H9 (cell line): ENCODE results near the gene CSAD. TPM values are rescaled to one million over a fixed set of nuclear protein-coding genes. Genes with fewer than 3 reads are reported as not detected.

Experiments used
- DNase-seq: peaks from one replicate; pipeline ENCODE4 v3.0.0-alpha.2; 2017
- H2AFZ ChIP-seq: one replicate; pipeline ENCODE4 v1.6.1; 2013; ENCODE audit warnings: mild to moderate bottlenecking, low read length, control low read depth, moderate library complexity
- H2AK5ac ChIP-seq: 2 replicates; pipeline ENCODE4 v1.6.1; 2013; ENCODE audit warnings: low read length, control low read depth, mixed read lengths; ENCODE audit not compliant: insufficient read length
- H2BK120ac ChIP-seq: one replicate; pipeline ENCODE4 v1.6.1; 2013; ENCODE audit warnings: low read depth, mild to moderate bottlenecking, low read length, control low read depth, inconsistent platforms; ENCODE audit not compliant: poor library complexity, severe bottlenecking
- H2BK12ac ChIP-seq: 2 replicates; pipeline ENCODE4 v1.6.1; 2013; ENCODE audit warnings: low read length, control low read depth, mixed read lengths, low read depth; ENCODE audit not compliant: insufficient read length
- H2BK15ac ChIP-seq: 2 replicates; pipeline ENCODE4 v1.6.1; 2013; ENCODE audit warnings: low read depth, low read length, control low read depth
- H2BK20ac ChIP-seq: one replicate; pipeline ENCODE4 v1.6.1; 2013; ENCODE audit warnings: low read depth, mild to moderate bottlenecking, low read length, control low read depth, inconsistent platforms; ENCODE audit not compliant: poor library complexity, severe bottlenecking
- H2BK5ac ChIP-seq: 2 replicates; pipeline ENCODE4 v1.6.1; 2013; ENCODE audit warnings: low read length, control low read depth, mixed read lengths; ENCODE audit not compliant: insufficient read length
- H3K14ac ChIP-seq: 2 replicates; pipeline ENCODE4 v1.6.1; 2013; ENCODE audit warnings: low read length, control low read depth; ENCODE audit not compliant: insufficient read depth
- H3K18ac ChIP-seq: 2 replicates; pipeline ENCODE4 v1.6.1; 2013; ENCODE audit warnings: low read depth, mild to moderate bottlenecking, mixed read lengths, low read length, control low read depth; ENCODE audit not compliant: insufficient read length
- H3K23ac ChIP-seq: 2 replicates; pipeline ENCODE4 v1.6.1; 2013; ENCODE audit warnings: low read length, control low read depth, mixed read lengths, low read depth; ENCODE audit not compliant: insufficient read length
- H3K23me2 ChIP-seq: 2 replicates; pipeline ENCODE4 v1.6.1; 2013; ENCODE audit warnings: low read depth, mild to moderate bottlenecking, mixed read lengths, low read length, control low read depth; ENCODE audit not compliant: insufficient read length, poor library complexity, severe bottlenecking
- H3K27ac ChIP-seq: 2 replicates; pipeline ENCODE4 v1.5.1; 2013; ENCODE audit warnings: low read length, control low read depth, mixed read lengths, low read depth; ENCODE audit not compliant: insufficient read length
- H3K27me3 ChIP-seq: 2 replicates; pipeline ENCODE4 v1.6.1; 2013; ENCODE audit warnings: low read length, control low read depth, inconsistent platforms; ENCODE audit not compliant: insufficient read depth
- H3K4ac ChIP-seq: 2 replicates; pipeline ENCODE4 v1.6.1; 2013; ENCODE audit warnings: low read depth, mild to moderate bottlenecking, control low read depth, inconsistent platforms, low read length, moderate library complexity
- H3K4me1 ChIP-seq: 2 replicates; pipeline ENCODE4 v1.6.1; 2013; ENCODE audit warnings: low read length, control low read depth, inconsistent platforms; ENCODE audit not compliant: insufficient read depth
- H3K4me2 ChIP-seq: 2 replicates; pipeline ENCODE4 v1.6.1; 2013; ENCODE audit warnings: low read length, control low read depth, mixed read lengths; ENCODE audit not compliant: insufficient read length, insufficient read depth
- H3K56ac ChIP-seq: 2 replicates; pipeline ENCODE4 v1.6.1; 2013; ENCODE audit warnings: low read depth, mild to moderate bottlenecking, mixed read lengths, low read length, control low read depth; ENCODE audit not compliant: insufficient read length
- H3K79me1 ChIP-seq: 2 replicates; pipeline ENCODE4 v1.6.1; 2013; ENCODE audit warnings: low read depth, mild to moderate bottlenecking, moderate library complexity, low read length, control low read depth, inconsistent platforms; ENCODE audit not compliant: insufficient read depth, poor library complexity, severe bottlenecking
- H3K79me2 ChIP-seq: 2 replicates; pipeline ENCODE4 v1.6.1; 2013; ENCODE audit warnings: low read length, control low read depth, inconsistent platforms; ENCODE audit not compliant: insufficient read depth
- H3K9ac ChIP-seq: 2 replicates; pipeline ENCODE4 v1.6.1; 2013; ENCODE audit warnings: low read length, control low read depth, mixed read lengths; ENCODE audit not compliant: insufficient read length; ENCODE audit errors: extremely low read depth
- H3K9me3 ChIP-seq: one replicate; pipeline ENCODE4 v1.6.1; 2013; ENCODE audit warnings: low read depth, low read length, inconsistent platforms; ENCODE audit not compliant: control insufficient read depth
- H3T11ph ChIP-seq: one replicate; pipeline ENCODE4 v1.6.1; 2013; ENCODE audit warnings: mild to moderate bottlenecking, low read length, control low read depth, inconsistent platforms
- H4K20me1 ChIP-seq: one replicate; pipeline ENCODE4 v1.6.1; 2013; ENCODE audit not compliant: control insufficient read depth, insufficient read length, insufficient read depth
- H4K5ac ChIP-seq: 2 replicates; pipeline ENCODE4 v1.6.1; 2013; ENCODE audit warnings: low read depth, mild to moderate bottlenecking, mixed read lengths, low read length, control low read depth; ENCODE audit not compliant: insufficient read length
- H4K8ac ChIP-seq: replicated peaks from 2 replicates; pipeline ENCODE4 v1.6.1; 2013; ENCODE audit warnings: low read length, control low read depth, mixed read lengths, low read depth; ENCODE audit not compliant: insufficient read length
- H4K91ac ChIP-seq: 2 replicates; pipeline ENCODE4 v1.6.1; 2013; ENCODE audit warnings: low read depth, mild to moderate bottlenecking, moderate library complexity, mixed read lengths, low read length, control low read depth; ENCODE audit not compliant: insufficient read length
- H3K27ac Mint-ChIP-seq, 3 experiments: 2 replicates in 2 of 3; 3 replicates in 1 of 3; pipeline ENCODE4 v1.8.0; 2020 to 2021; ENCODE audit warnings: mixed read lengths in 3 of 3, mild to moderate bottlenecking in 1 of 3, moderate library complexity in 1 of 3
- H3K27me3 Mint-ChIP-seq: 2 replicates; pipeline ENCODE4 v1.8.0; 2021; ENCODE audit warnings: low read depth, mild to moderate bottlenecking, moderate library complexity, mixed read lengths
- H3K36me3 Mint-ChIP-seq, 3 experiments: 2 replicates in 2 of 3; 3 replicates in 1 of 3; pipeline ENCODE4 v1.8.0; 2020 to 2021; ENCODE audit warnings: low read depth in 3 of 3, mixed read lengths in 3 of 3; ENCODE audit not compliant: insufficient read depth in 1 of 3
- H3K4me1 Mint-ChIP-seq, 2 experiments: 2 replicates each; pipeline ENCODE4 v1.8.0; 2020; ENCODE audit warnings: mixed read lengths in 2 of 2
- H3K4me3 Mint-ChIP-seq, 2 experiments: 2 replicates in 1 of 2; 3 replicates in 1 of 2; pipeline ENCODE4 v1.8.0; 2020 to 2021; ENCODE audit warnings: mild to moderate bottlenecking in 2 of 2, mixed read lengths in 2 of 2, moderate library complexity in 1 of 2
- H3K9me3 Mint-ChIP-seq, 2 experiments: 2 replicates in 1 of 2; 3 replicates in 1 of 2; pipeline ENCODE4 v1.8.0; 2020; ENCODE audit warnings: mild to moderate bottlenecking in 2 of 2, mixed read lengths in 2 of 2, moderate library complexity in 1 of 2
- WGBS: extraction: QIAGEN DNeasy Blood & Tissue Kit; methylation state at CpG from one replicate; pipeline ENCODE4 v1.1.7; 2013; ENCODE audit warnings: missing lambda C conversion rate, low lambda C conversion rate, mixed read lengths; ENCODE audit not compliant: insufficient read length; ENCODE audit errors: extremely low coverage; 5-methylcytosine and 5-hydroxymethylcytosine counted together
- total RNA-seq: library from RNA; stranded (reverse); gene quantifications from 2 replicates; pipeline ENCODE4 v1.2.1, GENCODE V29; 2021
- TF ChIP-seq, protein P1 (sequence below): fragments of 200-600 bp; sonication (generic); conservative IDR thresholded peaks from 3 replicates; pipeline ENCODE4 v1.8.0; 2021; ENCODE audit warnings: antibody characterized with exemption, mild to moderate bottlenecking

Gene CSAD
- total RNA-seq, 1 experiment from 2014 or later, result 7.4 TPM

DNA sequence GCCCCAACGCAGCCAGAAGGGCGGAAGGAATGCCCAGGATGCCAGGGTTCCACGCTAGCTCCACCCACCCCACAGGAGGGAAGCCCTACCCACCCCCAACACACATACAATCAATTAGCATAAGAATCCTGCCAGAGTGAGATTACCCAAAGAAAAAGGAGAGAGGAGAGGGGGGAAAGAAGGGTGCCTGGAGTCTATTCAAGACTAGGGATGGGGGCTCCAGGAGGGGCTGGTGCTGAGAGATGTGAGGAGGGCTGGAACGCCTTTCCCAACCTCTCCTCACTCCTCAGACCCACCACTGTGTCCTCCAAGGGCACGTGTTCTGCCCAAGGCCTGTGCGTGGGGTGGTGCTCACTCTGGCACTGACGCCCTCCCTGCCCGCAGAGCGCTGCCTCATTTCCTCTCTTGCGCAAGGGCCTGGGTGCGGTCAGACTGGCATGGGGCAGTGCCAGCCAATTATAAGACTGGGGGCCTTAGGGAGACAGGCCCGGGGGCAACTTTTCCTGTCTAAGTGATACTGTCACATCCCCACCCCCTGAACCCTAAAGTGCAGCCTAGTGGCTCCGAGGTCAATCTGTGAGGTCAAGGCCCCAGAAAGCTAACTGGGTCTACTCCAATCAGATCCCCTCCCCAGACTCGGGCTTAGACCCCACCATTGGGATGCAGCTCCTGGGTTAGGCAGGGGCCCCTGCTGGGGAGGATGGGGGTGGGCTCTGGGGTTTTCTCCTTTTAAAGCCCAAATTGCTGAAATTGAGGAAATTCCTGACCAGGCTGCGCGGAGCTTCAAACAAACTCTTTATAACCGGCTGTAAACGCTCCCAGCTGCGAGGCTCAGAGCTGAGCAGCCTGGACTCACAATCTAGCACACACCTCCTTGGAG lies 36.6 kb upstream of the CSAD start:
- H3K4me3 Mint-ChIP-seq, result peak overlapping the region; percentile 86 to 94
- H3K4me1 ChIP-seq, result peaks cover 33% of the 10 kb centered on the region; the same call in 1 of the 2 replicates
- peak; percentile 88 for DNase-seq

More for the DNA sequence above, 36.6 kb upstream of the CSAD start:
- Histone ChIP-seq H3K4ac (no peak overlapping the region), H3K79me2 (peaks cover 4% of the 10 kb centered on the region; the same call in 1 of the 2 replicates), H3K9me3 (no peaks in the 10 kb centered on the region), H2BK5ac (no peak overlapping the region), H3K27me3 (peaks cover 3% of the 10 kb centered on the region; the same call in 1 of the 2 replicates), H3K27ac (peak overlapping the region; percentile 20), H3K23me2 (peaks cover 22% of the 10 kb centered on the region), H4K5ac (no peak overlapping the region), H3K56ac (no peak overlapping the region), H3T11ph (no peak overlapping the region), H4K20me1 (no peaks in the 10 kb centered on the region), H2BK20ac (no peak overlapping the region), H3K4me2 (peak overlapping the region; percentile 99), H2BK120ac (no peak overlapping the region), H2AFZ (no peak overlapping the region), H2BK15ac (no peak overlapping the region), H3K79me1 (no peaks in the 10 kb centered on the region), H3K18ac (no peak overlapping the region), H3K23ac (no peak overlapping the region), H4K91ac (no peak overlapping the region), H2AK5ac (no peak overlapping the region), H3K14ac (no peak overlapping the region), H4K8ac (no peak overlapping the region), H2BK12ac (no peak overlapping the region), H3K9ac (no peak overlapping the region)
- Mint-ChIP-seq H3K9me3 (no peaks in the 10 kb centered on the region; a peak in 2 of 5 replicates), H3K4me1 (peaks cover 66 to 72% of the 10 kb centered on the region in 2 experiments), H3K27ac (peak overlapping the region; percentile 85 to 98 (median 92)), H3K36me3 (peaks cover 14 to 37% (median 32%) of the 10 kb centered on the region in 3 experiments; a peak in 6 of 7 replicates), H3K27me3 (peaks cover 17% of the 10 kb centered on the region)
- TF ChIP-seq, protein P1, sequence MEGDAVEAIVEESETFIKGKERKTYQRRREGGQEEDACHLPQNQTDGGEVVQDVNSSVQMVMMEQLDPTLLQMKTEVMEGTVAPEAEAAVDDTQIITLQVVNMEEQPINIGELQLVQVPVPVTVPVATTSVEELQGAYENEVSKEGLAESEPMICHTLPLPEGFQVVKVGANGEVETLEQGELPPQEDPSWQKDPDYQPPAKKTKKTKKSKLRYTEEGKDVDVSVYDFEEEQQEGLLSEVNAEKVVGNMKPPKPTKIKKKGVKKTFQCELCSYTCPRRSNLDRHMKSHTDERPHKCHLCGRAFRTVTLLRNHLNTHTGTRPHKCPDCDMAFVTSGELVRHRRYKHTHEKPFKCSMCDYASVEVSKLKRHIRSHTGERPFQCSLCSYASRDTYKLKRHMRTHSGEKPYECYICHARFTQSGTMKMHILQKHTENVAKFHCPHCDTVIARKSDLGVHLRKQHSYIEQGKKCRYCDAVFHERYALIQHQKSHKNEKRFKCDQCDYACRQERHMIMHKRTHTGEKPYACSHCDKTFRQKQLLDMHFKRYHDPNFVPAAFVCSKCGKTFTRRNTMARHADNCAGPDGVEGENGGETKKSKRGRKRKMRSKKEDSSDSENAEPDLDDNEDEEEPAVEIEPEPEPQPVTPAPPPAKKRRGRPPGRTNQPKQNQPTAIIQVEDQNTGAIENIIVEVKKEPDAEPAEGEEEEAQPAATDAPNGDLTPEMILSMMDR, result no peak
- no CpG with 5 or more reads among the region's 19 CpGs for whole genome bisulfite sequencing
